NCI-H510A treated with DMSO at 0.1 percent for 48 hours (cell line): ENCODE results near the gene ADAMTSL3.
"Not testable (repeated sequence)": the region's sequence is repeated elsewhere in the genome, so short reads cannot be mapped to it uniquely, and the experiment has no call there.

Experiments used
- DNase-seq: peaks from one replicate; lab custom pipeline; 2025; lab: John Stamatoyannopoulos, UW

Gene ADAMTSL3

GRCh38 chr15:84035399-84035766 lies 381.5 kb downstream of the ADAMTSL3 start:
- DNase-seq = no peak

GRCh38 chr15:84037301-84037700 lies 383.4 kb downstream of the ADAMTSL3 start:
- DNase-seq = no peak

GRCh38 chr15:84042434-84043056 lies 388.6 kb downstream of the ADAMTSL3 start:
- DNase-seq = not testable (repeated sequence)

- DNase-seq = no peak
These were observed 392.2 kb downstream of the ADAMTSL3 start for GRCh38 chr15:84046064-84046637.

GRCh38 chr15:84049480-84049879 lies 395.6 kb downstream of the ADAMTSL3 start:
- not testable (repeated sequence) for DNase-seq

- no peak for DNase-seq
These were observed 396.2 kb downstream of the ADAMTSL3 start for GRCh38 chr15:84050076-84050475.

GRCh38 chr15:84051146-84051545 lies 397.2 kb downstream of the ADAMTSL3 start:
- not testable (repeated sequence) for DNase-seq

- not testable (repeated sequence) for DNase-seq
These were observed 400.6 kb downstream of the ADAMTSL3 start for GRCh38 chr15:84054544-84054943.

- no peak for DNase-seq
These were observed 403.9 kb downstream of the ADAMTSL3 start for GRCh38 chr15:84057714-84058331.

- not testable (repeated sequence) for DNase-seq
These were observed 409.8 kb downstream of the ADAMTSL3 start for GRCh38 chr15:84063674-84064073.

- DNase-seq = not testable (repeated sequence)
These were observed 414.8 kb downstream of the ADAMTSL3 start for GRCh38 chr15:84068674-84069073.

- not testable (repeated sequence) for DNase-seq
These were observed 424.1 kb downstream of the ADAMTSL3 start for GRCh38 chr15:84078038-84078437.

- peak; percentile 5 for DNase-seq
These were observed 425.5 kb downstream of the ADAMTSL3 start for GRCh38 chr15:84079325-84079884.

- peak; percentile 34 for DNase-seq
These were observed 426.2 kb downstream of the ADAMTSL3 start for GRCh38 chr15:84079885-84080777.

GRCh38 chr15:84080778-84081084 lies 426.8 kb downstream of the ADAMTSL3 start:
- DNase-seq = not testable (repeated sequence)

GRCh38 chr15:84081391-84082168 lies 427.7 kb downstream of the ADAMTSL3 start:
- DNase-seq = no peak

GRCh38 chr15:84082739-84083138 lies 428.8 kb downstream of the ADAMTSL3 start:
- no peak for DNase-seq

GRCh38 chr15:84086071-84086470 lies 432.1 kb downstream of the ADAMTSL3 start:
- DNase-seq = not testable (repeated sequence)
